Stimulated activated CD4-positive, alpha-beta T cell treated with anti-CD3 and anti-CD28 coated beads, Interleukin-2, amount 100 ng/mL, for 48 hours (primary cell): ENCODE data around the gene SORBS1.

Source experiments
- DNase-seq, 2 donors: peaks; one replicate each; pipeline ENCODE4 v3.0.0-alpha.2; 2020

The SORBS1 gene

GRCh38 chr10:95538412-95538811 lies 22.8 kb downstream of the SORBS1 start:
- DNase-seq: no peak

- DNase-seq: no peak
Measured at GRCh38 chr10:95537542-95537927, 23.6 kb downstream of the SORBS1 start.

GRCh38 chr10:95536894-95537541 lies 24.2 kb downstream of the SORBS1 start:
- DNase-seq: no peak

- no peak for DNase-seq
Measured at GRCh38 chr10:95536017-95536416, 25.2 kb downstream of the SORBS1 start.

GRCh38 chr10:95535526-95535925 lies 25.6 kb downstream of the SORBS1 start:
- DNase-seq: no peak

GRCh38 chr10:95533590-95533989 lies 27.6 kb downstream of the SORBS1 start:
- DNase-seq: no peak

- no peak for DNase-seq
Measured at GRCh38 chr10:95532536-95532935, 28.6 kb downstream of the SORBS1 start.

- DNase-seq: no peak
Measured at GRCh38 chr10:95531994-95532399, 29.2 kb downstream of the SORBS1 start.

GRCh38 chr10:95531058-95531809 lies 29.9 kb downstream of the SORBS1 start:
- no peak for DNase-seq

- no peak for DNase-seq
Measured at GRCh38 chr10:95530561-95530960, 30.6 kb downstream of the SORBS1 start.

- DNase-seq: no peak
Measured at GRCh38 chr10:95530029-95530428, 31.1 kb downstream of the SORBS1 start.

GRCh38 chr10:95526044-95526443 lies 35.1 kb downstream of the SORBS1 start:
- no peak for DNase-seq

GRCh38 chr10:95525033-95525418 lies 36.1 kb downstream of the SORBS1 start:
- no peak for DNase-seq

- no peak for DNase-seq
Measured at GRCh38 chr10:95524358-95525032, 36.7 kb downstream of the SORBS1 start.

GRCh38 chr10:95522117-95522516 lies 39.1 kb downstream of the SORBS1 start:
- DNase-seq: no peak

GRCh38 chr10:95520617-95521016 lies 40.6 kb downstream of the SORBS1 start:
- DNase-seq: no peak

- DNase-seq: no peak
Measured at GRCh38 chr10:95518455-95519452, 42.4 kb downstream of the SORBS1 start.

- DNase-seq: no peak
Measured at GRCh38 chr10:95517536-95518454, 43.4 kb downstream of the SORBS1 start.

GRCh38 chr10:95516774-95517373 lies 44.3 kb downstream of the SORBS1 start:
- DNase-seq: no peak

GRCh38 chr10:95513941-95514392 lies 47.2 kb downstream of the SORBS1 start:
- DNase-seq: peak in 1 of 2 donors; percentile 10

- DNase-seq: no peak
Measured at GRCh38 chr10:95513008-95513589, 48.1 kb downstream of the SORBS1 start.
